Measurements from ENCODE around the gene ATXN3L.

GRCh38 chrX:13357925-13358324 is 38.1 kb upstream of the ATXN3L start:
- TF ChIP-seq POLR2A (IDR thresholded peaks at IDR 0.05; ENCODE audit: control extremely low read depth in 1 of 2, low read depth in 2 of 2, low read length in 2 of 2) (no peak), EZH2 (IDR thresholded peaks at IDR 0.05; ENCODE audit: low read depth, low read length, severe bottlenecking) (no peak), CEBPB (IDR thresholded peaks at IDR 0.05; ENCODE audit: low read depth, low read length) (no peak), ASH2L (IDR thresholded peaks at IDR 0.05; ENCODE audit: low read length) (no peak), CHD1 (IDR thresholded peaks at IDR 0.05; ENCODE audit: low read depth, low read length) (no peak), TAF7 (optimal IDR thresholded peaks at IDR 0.05; ENCODE audit: borderline replicate concordance, low read depth, low read length) (no peak), CTCF (IDR thresholded peaks at IDR 0.05; ENCODE audit: control extremely low read depth in 1 of 3, insufficient read depth in 1 of 3, low read depth in 1 of 3, low read length in 3 of 3) (no peak), TAF1 (IDR thresholded peaks at IDR 0.05; ENCODE audit: low read depth, low read length) (no peak), ATF3 (IDR thresholded peaks at IDR 0.05; ENCODE audit: insufficient read depth, low read depth, low read length) (no peak), USF2 (IDR thresholded peaks at IDR 0.05; ENCODE audit: low read length) (no peak), SP1 (IDR thresholded peaks at IDR 0.05; ENCODE audit: low read depth, low read length) (no peak), YY1 (IDR thresholded peaks at IDR 0.05; ENCODE audit: low read depth, low read length) (no peak), NRF1 (IDR thresholded peaks at IDR 0.05; ENCODE audit: low read depth, low read length) (no peak), CREB1 (IDR thresholded peaks at IDR 0.05) (no peak)
